HG03439 (cell line): ENCODE data around the gene WT1.

Source experiments
- ATAC-seq: cut with Tn5 transposase; IDR thresholded peaks from one replicate; pipeline ENCODE4 v1.9.1; 2021; ENCODE audit warnings: mild to moderate bottlenecking, moderate library complexity; ENCODE audit not compliant: unreplicated experiment

The WT1 gene

DNA sequence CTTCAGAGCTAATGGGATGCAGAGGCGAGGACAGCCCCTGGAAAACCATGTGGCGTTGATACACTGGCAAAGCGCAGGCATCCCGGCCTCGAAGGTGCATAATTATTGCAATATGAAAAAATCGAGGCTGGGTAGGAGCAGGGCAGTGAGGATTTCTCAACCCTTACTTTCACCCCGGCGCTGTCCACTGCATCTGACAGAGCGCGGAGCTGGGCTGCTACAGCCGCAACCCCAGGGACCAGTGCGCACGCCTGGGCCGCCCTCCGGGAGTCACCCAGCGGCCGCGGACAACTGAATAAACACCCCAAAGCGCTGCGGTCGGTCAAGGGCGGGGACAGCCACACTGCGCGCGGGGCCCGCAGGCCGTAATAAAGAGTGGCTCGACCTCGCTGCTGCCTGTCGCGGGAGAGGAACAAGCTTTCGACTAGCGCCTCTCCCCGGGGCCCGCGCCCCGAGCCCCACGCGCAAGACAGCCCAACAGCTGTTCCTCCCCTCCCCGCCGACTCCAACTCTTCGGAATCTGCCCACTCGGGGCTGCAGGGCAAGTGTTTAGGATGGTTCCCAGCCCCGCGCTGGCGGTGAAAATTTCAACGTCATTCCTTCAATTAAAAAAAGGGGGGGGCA, 3.6 kb upstream of the WT1 start:
- no peak for ATAC-seq

- no peak for ATAC-seq
Observed at GRCh38 chr11:32438346-32438865, 3.1 kb upstream of the WT1 start.

GRCh38 chr11:32437495-32438345, 2.4 kb upstream of the WT1 start:
- no peak for ATAC-seq

- no peak for ATAC-seq
Observed at GRCh38 chr11:32436751-32437494, 1.6 kb upstream of the WT1 start.

DNA sequence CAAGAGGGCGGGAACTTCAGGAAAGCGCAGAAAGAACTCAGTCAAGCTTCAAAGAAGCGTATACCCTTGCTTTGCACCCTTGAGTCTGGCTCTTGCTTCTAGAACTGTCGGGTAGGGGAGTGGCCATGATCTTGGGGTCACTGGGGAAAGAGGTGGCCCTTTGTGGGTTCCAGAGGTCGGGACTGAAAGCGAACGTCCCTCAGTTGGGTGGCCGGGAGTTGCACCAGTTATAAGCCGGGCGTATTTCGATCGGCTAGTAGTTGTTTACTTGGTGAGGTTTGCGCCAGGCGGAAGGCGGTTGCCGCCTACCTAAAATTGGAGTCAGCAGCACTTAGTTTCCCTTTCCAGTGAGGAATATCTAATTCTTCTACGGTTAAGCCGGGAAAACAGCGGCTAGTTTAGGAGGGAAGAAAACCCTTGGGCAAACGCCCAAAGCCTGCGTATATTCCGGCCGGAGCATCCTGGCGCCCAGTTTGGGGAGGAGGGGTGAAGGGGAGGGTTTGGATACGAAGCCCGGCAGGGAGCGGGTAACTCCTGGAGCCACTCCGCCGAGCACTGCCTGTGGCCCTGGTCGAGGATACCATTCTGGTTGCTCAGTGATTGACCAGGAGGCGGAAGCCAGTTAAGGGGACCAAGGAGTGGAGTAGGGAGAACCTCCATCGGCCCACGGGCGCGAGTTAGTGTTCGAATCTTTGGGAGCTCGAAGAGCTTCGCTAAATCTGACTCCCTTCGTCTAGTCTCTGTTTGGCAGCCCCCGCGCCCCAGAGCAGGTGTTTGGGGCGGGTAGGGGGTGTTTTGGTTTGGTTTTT, 807 bp upstream of the WT1 start:
- no peak for ATAC-seq

- ATAC-seq: no peak
Observed at GRCh38 chr11:32435152-32435480, 223 bp downstream of the WT1 start.

GRCh38 chr11:32434356-32435151, 785 bp downstream of the WT1 start:
- no peak for ATAC-seq

GRCh38 chr11:32433914-32434355, 1.4 kb downstream of the WT1 start:
- no peak for ATAC-seq

DNA sequence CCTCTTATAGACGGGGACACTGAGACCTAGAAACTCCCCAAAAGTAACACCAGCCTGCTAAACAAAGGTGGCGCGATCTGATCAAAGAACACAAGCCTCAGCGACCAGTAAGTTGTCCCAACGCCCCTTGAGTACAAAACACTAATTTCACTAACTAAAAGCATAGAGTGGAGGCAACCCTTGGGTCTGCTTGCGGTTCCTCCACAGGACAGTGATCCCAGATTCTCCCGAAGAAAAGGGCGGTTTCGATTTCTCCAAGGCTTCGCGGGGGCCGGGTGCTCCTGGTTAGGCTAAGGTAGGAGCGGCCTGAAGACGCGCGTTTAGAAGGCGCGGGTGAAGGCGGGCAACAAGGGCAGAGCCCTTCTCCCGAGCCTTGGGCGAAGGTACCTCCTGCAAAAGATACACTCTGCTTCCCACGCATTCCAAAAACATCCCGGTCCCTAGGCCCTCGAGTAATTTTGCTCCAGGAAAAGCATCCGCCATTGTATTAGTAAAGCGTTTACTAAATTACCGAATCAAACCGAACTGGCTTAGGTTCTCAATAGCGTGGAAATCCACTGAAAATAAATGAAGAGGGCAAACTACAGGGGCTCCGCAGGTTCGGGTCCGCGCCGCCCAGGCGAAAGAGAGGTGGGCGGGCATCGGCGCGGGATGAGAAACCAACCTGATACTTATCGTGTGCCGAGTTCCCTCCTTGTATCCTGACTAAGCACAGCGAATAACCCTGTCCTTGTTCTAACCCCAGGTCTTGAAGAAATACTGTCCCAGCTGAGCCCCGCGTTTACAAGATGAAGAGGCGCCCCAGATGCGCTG, 2.0 kb downstream of the WT1 start:
- no peak for ATAC-seq

GRCh38 chr11:32432565-32432964, 2.8 kb downstream of the WT1 start:
- no peak for ATAC-seq

- ATAC-seq: no peak
Observed at GRCh38 chr11:32430568-32431381, 4.6 kb downstream of the WT1 start.

DNA sequence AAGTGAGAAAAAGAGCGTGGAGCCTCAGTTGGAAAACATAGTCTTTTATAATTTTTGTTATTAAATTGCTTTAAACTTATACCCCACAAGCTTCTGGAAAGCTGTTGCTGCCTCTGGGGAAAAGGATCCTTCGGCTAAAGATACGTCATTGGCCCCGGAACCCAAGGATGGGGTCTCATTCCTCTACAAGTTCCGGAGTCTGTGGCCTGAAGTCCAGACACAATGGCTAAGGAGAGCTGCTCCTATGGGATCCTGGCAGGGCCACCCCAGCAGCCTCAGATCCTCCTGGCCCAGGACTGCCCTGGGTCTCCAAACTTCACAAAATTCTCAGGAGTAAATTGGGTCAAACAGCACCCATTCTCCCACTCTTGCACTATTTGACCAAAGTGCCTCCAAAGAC, 5.9 kb downstream of the WT1 start:
- no peak for ATAC-seq

DNA sequence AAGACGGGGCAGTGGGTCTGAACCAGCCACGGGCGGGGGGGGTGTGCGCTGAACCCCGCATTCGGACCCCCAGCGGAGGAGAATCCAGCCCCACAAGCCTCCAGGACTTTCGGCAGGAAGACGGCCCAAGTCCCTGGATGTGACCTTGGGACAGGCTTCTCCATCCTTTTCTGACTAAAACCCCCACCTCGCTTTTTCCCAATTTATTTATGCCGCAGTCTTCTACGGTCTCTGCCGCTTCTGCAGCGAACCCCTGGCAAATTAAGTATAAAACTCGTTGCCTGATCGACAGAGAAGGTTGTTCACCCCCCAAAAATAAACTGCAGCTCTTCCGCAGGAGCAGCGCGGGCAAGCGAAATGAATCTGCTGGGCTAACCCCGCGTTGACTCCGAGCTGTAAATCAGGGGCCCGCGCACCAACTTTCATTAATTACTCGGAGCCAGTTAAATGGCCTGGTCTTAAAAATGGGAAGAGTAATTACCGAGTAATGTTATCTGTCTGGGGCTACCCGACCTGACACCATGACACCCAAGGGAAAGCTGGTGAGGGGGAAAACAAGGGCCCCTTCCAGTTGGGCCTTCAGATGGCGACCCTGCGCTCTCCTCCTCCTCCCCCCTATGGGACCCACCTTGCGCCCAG, 6.6 kb downstream of the WT1 start:
- ATAC-seq: no peak

DNA sequence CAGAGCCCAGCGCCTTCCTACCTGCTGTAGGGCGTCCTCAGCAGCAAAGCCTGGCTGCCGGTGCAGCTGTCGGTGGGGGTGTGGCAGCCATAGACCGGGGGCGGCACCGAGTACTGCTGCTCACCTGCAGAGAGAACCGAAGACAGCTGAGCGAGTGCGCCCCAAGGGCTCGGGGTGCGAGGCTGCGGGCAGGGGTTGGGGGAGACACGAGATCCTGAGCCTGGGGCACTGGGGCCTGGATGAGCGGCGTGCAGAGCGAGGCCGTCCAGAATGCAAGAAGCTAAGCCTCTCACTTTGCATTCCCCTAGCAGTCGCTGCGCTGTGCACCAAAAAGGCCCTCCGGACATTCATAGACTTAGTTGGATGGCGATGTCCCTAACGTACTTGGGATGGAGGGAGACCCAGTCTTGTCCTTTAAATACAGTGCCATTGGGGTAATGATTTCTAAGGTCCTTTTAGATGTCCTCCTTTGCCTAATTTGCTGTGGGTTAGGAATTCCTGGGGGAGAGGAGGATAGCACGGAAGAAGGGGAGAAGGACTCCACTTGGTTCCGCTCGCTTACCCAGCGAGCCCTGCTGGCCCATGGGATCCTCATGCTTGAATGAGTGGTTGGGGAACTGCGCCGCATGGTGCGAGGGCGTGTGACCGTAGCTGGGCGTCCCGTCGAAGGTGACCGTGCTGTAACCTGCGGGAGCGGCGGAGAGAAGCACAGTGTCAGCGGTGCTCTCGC, 7.2 kb downstream of the WT1 start:
- ATAC-seq: no peak

DNA sequence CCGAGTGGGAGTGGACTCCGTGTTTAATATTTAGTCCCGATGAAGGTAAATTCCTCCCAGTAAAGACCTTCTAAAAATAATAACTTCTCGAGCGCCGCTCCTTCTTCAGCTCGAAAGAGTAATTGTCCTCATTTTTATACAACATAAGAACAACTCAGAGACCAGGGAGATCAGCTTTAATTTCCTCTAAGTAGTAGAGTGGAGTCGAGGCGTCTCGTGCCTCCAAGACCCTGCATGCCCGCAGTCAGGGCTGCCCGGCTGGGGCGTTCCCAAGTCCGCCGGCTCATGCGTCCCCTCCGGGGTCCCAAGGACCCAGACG, 7.8 kb downstream of the WT1 start:
- ATAC-seq: no peak

- no peak for ATAC-seq
Observed at GRCh38 chr11:32426819-32427615, 8.3 kb downstream of the WT1 start.

DNA sequence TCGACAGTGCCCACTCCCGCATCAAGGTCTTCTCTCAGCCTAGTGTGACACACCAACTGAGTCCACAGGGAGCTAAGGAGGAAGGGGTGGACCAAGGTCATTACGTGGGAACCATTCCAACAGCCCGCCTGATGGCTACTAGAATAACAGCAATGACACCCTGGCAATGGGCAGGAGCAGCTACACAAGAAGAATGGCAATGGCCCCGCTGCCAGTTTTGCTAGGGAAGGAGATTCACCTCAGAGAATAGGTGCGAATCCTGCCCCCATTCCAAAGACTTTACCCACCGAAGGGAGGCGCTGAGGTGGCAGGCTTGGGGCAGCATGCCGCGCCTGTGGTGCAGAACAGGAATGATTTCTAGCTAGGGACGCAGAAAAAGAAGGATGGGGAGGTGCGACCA, 9.1 kb downstream of the WT1 start:
- no peak for ATAC-seq
